Ovary (tissue), 9 donors: ENCODE measurements around the gene PIGO. TPM values are rescaled to one million over a fixed set of nuclear protein-coding genes. Genes with fewer than 3 reads are reported as not detected.

ENCODE experiments used
- DNase-seq, 5 donors: peaks; one replicate each; pipeline ENCODE4 v3.0.0-alpha.2; 2019 to 2020
- H3K27ac ChIP-seq, 2 donors: fragments of 200-600 bp; one replicate each; pipeline versions ENCODE4 v1.5.1 to v1.8.0; 2019 to 2022
- H3K27me3 ChIP-seq: fragments of 200-600 bp; one replicate; pipeline ENCODE4 v1.8.0; 2022
- H3K36me3 ChIP-seq: fragments of 200-600 bp; sonication (generic); one replicate; pipeline ENCODE4 v1.5.1; 2019
- H3K4me1 ChIP-seq: one replicate; pipeline ENCODE4 v1.8.1; 2013; ENCODE audit warnings: mild to moderate bottlenecking, moderate library complexity; ENCODE audit not compliant: insufficient read depth
- H3K4me3 ChIP-seq: fragments of 200-600 bp; sonication (generic); one replicate; pipeline ENCODE4 v1.5.1; 2017
- H3K9me3 ChIP-seq, 2 donors: fragments of 200-600 bp in 1 of 2; sonication (generic) in 1 of 2; one replicate each; pipeline versions ENCODE4 v1.5.1 to v1.8.1; 2013 to 2019; ENCODE audit warnings: mild to moderate bottlenecking in 1 of 2, moderate library complexity in 1 of 2
- EP300 ChIP-seq: sonication (generic); formaldehyde crosslinking; IDR thresholded peaks from one replicate; pipeline ENCODE4 v1.6.1; 2017; ENCODE audit warnings: antibody characterized with exemption
- POLR2A ChIP-seq: fragments of 450-650 bp; IDR thresholded peaks from one replicate; pipeline ENCODE4 v1.6.1; 2017; ENCODE audit warnings: antibody characterized with exemption, mild to moderate bottlenecking, moderate library complexity
- WGBS, 3 donors: extraction: QIAGEN DNeasy Blood & Tissue Kit in 1 of 3; methylation state at CpG; one replicate each; pipeline versions ENCODE4 v1.1.5 to v1.1.7; 2013 to 2017; 5-methylcytosine and 5-hydroxymethylcytosine counted together
- intact Hi-C, 4 donors: fragments of 100-400 bp; cut with DNase I; formaldehyde crosslinking; loops; one replicate each; pipeline versions ENCODE4 v1.11.0 to v1.15.1; 2022 to 2023
- polyA plus RNA-seq, 2 donors: library from polyadenylated mRNA; stranded (reverse); fragments of 200-250 nt in 1 of 2; fragments of 350-450 nt in 1 of 2; fragmentation: Illumina TruSeq in 1 of 2; extraction: RNeasy Lipid Tissue Mini Kit (QIAGEN cat#74804) in 1 of 2; gene quantifications; one replicate each; pipeline ENCODE4 v1.2.3, GENCODE V29; 2013 to 2014
- total RNA-seq, 7 donors: library from RNA; depleted of rRNA in 2 of 7; stranded (reverse); fragments of >200 nt in 2 of 7; fragmentation: NEBNext Ultra II Directional in 3 of 7; extraction: Animal tissue kit (Norgen Biotek cat#: 25700) in 3 of 7; gene quantifications; one replicate each; pipeline versions ENCODE4 v1.1.0 to v1.2.4, GENCODE V29; 2016 to 2023
- TF ChIP-seq, protein P1 (sequence below), 3 donors: fragments of 450-650 bp in 2 of 3; fragments of 200-600 bp in 1 of 3; IDR thresholded peaks; one replicate each; pipeline versions ENCODE4 v1.5.1 to v1.8.0; 2016 to 2022; ENCODE audit warnings: antibody characterized with exemption in 3 of 3, mild to moderate bottlenecking in 1 of 3
- donor health status: DM: no; HTN: no; CAD: no; lungs with moderate emphysema.
- donor health status: DM: no; HTN: no; CAD: no.
- donor health status: Bipolar disorder and iron deficiency.
- donor health status: DM: yes; HTN: yes; CAD: no.
- donor health status: DM: no; HTN: no; CAD: no.
- donor health status: DM: yes; HTN: yes; CAD: no.

PIGO gene
- total and polyA plus RNA-seq, 9 donors = 12.9 to 22.8 (median 19.6) TPM

DNA sequence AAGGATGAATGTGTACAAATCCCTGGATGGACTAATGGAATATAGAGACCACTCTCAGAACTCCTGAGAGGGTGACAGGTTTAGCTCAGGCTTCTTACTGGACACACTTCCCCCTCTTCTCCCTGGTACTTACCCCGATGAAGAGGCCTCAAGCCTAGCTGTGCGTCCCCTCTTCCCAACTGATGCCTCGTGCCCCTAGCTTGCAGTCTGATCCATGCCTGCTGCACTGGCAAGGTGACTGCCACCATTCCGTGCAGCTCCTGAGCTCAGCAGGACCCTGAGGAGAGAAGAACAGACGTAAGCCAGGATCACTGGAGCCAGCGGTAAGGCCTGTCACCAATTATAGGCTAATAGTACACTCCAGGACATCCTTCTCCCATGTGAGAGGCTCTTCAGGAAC is 12.1 kb upstream of the PIGO start:
- Histone ChIP-seq H3K27ac (no peak overlapping the region), H3K4me1 (peaks cover 9% of the 10 kb centered on the region), H3K4me3 (no peak overlapping the region), H3K9me3 (no peaks in the 10 kb centered on the region), H3K27me3 (no peaks in the 10 kb centered on the region), H3K36me3 (no peaks in the 10 kb centered on the region)
- WGBS, 3 donors = 88 to 97% (median 90%) methylated on average over 6 of the region's 6 CpGs
- intact Hi-C loops = no loop called here
- TF ChIP-seq, protein P1, sequence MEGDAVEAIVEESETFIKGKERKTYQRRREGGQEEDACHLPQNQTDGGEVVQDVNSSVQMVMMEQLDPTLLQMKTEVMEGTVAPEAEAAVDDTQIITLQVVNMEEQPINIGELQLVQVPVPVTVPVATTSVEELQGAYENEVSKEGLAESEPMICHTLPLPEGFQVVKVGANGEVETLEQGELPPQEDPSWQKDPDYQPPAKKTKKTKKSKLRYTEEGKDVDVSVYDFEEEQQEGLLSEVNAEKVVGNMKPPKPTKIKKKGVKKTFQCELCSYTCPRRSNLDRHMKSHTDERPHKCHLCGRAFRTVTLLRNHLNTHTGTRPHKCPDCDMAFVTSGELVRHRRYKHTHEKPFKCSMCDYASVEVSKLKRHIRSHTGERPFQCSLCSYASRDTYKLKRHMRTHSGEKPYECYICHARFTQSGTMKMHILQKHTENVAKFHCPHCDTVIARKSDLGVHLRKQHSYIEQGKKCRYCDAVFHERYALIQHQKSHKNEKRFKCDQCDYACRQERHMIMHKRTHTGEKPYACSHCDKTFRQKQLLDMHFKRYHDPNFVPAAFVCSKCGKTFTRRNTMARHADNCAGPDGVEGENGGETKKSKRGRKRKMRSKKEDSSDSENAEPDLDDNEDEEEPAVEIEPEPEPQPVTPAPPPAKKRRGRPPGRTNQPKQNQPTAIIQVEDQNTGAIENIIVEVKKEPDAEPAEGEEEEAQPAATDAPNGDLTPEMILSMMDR (IDR thresholded peaks at IDR 0.05) = no peak
- TF ChIP-seq POLR2A = no peak
- TF ChIP-seq EP300 = no peak
- no peak for DNase-seq

DNA sequence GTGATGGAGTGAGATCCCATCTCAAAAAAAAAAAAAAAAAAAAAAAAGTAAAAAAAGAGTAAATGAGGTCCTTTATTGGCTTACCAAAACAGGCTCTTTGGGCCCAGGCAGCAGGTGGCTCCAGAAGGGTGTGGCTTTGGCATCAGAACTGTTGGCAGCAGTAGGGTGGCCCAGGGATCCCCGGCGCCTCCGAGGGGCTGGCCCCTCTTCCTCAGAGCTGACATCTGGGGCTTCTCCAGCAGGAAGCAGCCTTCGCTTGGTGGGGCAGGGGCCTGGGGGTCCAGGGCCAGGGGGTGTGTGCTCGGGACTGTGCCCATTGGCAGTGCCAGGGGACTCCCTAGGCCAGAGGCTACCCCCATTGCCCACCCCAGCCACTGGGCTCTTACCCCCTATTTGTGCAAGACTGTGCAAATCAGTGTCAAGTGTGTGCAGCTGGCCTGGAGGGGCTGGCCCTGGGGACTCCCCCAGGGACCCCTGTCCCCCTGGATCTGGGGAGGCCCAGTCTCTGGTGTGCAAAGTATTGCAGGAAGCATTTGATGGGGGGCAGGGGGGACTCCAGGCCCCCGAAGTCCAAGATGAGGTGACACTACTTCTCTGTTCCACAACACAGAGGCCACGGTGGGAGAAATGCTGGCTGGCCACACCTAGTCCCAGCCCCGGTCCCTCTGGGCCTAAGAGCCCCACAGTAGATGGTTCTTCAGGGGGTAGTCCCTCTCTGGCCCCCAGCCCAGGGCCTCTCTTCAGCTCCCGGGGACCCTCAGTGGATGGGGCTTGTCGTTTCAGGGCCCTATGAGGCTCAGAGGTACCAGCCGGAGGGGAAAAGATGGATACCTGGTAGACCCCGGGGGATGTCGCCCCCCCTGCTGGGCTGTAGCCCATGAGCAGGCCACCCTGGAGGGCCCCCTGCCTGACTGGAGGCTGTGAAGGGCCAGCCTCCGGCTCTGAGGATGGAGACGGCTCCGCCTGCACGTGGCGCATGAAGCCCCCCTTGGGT is 11.2 kb upstream of the PIGO start:
- H3K27ac ChIP-seq = no peak overlapping the region
- TF ChIP-seq, protein P1 (IDR thresholded peaks at IDR 0.05) = no peak
- TF ChIP-seq EP300 (no peak), POLR2A (no peak)
- WGBS, 3 donors = 75 to 79% (median 79%) methylated on average over 18 of the region's 18 CpGs
- no peak overlapping the region for H3K4me3 ChIP-seq
- H3K4me1 ChIP-seq = peaks cover 11% of the 10 kb centered on the region
- H3K36me3 ChIP-seq = no peaks in the 10 kb centered on the region
- H3K27me3 ChIP-seq = no peaks in the 10 kb centered on the region
- no peak for DNase-seq
- intact Hi-C loops = no loop called here
- no peaks in the 10 kb centered on the region for H3K9me3 ChIP-seq

DNA sequence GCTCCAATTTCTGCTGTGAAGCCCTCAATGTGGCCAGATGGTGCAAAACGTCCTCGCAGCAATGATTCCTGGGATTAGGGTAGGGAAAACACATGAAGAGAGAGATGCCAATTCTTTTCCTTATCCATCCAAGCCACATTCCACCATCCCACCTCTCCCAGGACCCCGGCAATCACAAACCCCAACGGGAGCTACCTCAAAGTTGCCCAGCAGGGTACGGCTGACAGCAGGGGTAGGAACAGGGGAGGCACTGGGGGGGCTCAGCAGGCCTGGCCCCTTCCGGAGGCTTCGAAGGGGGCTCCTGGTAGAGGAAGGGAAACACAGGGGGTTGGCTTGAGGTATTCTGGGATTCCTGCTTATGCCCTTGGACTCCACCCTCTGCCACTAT is 9.9 kb upstream of the PIGO start:
- WGBS, 3 donors = 84 to 87% (median 84%) methylated on average over 7 of the region's 7 CpGs

DNA sequence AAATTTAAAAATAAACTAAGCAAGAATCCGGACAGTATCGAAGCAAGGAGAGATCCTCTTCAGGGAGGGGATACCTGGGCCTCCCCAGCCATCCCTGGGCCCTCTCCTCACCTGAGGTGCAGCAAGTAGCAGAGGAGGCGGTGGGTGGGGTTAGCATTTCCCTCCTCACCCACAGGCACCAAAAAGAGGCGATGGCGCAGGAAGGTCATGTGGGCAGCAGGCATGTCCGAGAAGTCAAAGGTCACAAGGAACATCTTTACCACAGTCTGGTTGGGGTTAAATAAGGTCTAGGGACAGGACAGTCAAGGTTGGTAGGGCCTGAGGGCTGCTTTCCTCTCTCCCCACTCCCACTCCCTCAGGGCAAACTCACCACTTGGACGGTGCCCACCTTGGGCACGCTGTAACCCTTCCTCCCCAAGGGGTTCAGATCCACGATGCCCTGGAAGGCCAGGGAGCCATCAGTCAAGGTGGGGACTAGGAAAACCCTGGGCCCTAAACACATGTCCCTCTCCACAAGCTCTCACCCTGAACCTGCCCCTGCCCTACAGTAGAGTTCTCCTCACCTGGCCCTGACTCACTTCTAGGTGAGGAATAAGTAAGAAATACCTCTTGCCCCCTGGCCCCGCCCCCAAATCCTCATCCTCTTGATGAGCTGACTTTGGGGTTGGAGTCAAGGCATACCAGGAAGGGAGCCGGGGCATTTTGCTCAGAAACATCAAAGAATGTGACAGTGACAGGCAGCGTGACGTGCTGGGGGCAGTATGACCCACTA is 9.4 kb upstream of the PIGO start:
- Histone ChIP-seq H3K4me1 (peaks cover 20% of the 10 kb centered on the region), H3K27me3 (no peaks in the 10 kb centered on the region), H3K27ac (no peak overlapping the region), H3K36me3 (no peaks in the 10 kb centered on the region), H3K4me3 (no peak overlapping the region), H3K9me3 (no peaks in the 10 kb centered on the region)
- TF ChIP-seq POLR2A (no peak), EP300 (no peak)
- TF ChIP-seq, protein P1 (IDR thresholded peaks at IDR 0.05) = no peak
- 88 to 91% (median 88%) methylated on average over 13 of the region's 13 CpGs for WGBS, 3 donors
- no peak for DNase-seq
- intact Hi-C loops = no loop called here

More for the DNA sequence above, 9.9 kb upstream of the PIGO start:
- H3K36me3 ChIP-seq = no peaks in the 10 kb centered on the region
- no peaks in the 10 kb centered on the region for H3K9me3 ChIP-seq
- H3K4me1 ChIP-seq = peaks cover 20% of the 10 kb centered on the region
- TF ChIP-seq, protein P1 (IDR thresholded peaks at IDR 0.05) = no peak
- TF ChIP-seq EP300 (no peak), POLR2A (no peak)
- no peak overlapping the region for H3K4me3 ChIP-seq
- no peaks in the 10 kb centered on the region for H3K27me3 ChIP-seq
- H3K27ac ChIP-seq = no peak overlapping the region
- no peak for DNase-seq
- intact Hi-C loops = no loop called here
